Gastroesophageal sphincter (tissue), 3 donors: ENCODE measurements around the gene KCTD19.

ENCODE experiments used
- CTCF ChIP-seq, 4 experiments: fragments of 200-600 bp in 2 of 4; fragments of 450-650 bp in 2 of 4; sonication (generic) in 1 of 4; IDR thresholded peaks; one replicate each; pipeline ENCODE4 v1.5.1; 2017 to 2019; ENCODE audit warnings: antibody characterized with exemption in 4 of 4, mild to moderate bottlenecking in 2 of 4, moderate library complexity in 2 of 4
- EP300 ChIP-seq: sonication (generic); formaldehyde crosslinking; IDR thresholded peaks from one replicate; pipeline ENCODE4 v1.6.1; 2017; ENCODE audit warnings: antibody characterized with exemption, mild to moderate bottlenecking
- POLR2A ChIP-seq, 2 donors: fragments of 450-650 bp; IDR thresholded peaks; one replicate each; pipeline ENCODE4 v1.6.1; 2017; ENCODE audit warnings: antibody characterized with exemption in 2 of 2, mild to moderate bottlenecking in 2 of 2, moderate library complexity in 1 of 2
- POLR2AphosphoS5 ChIP-seq: sonication (generic); formaldehyde crosslinking; IDR thresholded peaks from one replicate; pipeline ENCODE4 v1.6.1; 2017; ENCODE audit warnings: antibody characterized with exemption

DNA sequence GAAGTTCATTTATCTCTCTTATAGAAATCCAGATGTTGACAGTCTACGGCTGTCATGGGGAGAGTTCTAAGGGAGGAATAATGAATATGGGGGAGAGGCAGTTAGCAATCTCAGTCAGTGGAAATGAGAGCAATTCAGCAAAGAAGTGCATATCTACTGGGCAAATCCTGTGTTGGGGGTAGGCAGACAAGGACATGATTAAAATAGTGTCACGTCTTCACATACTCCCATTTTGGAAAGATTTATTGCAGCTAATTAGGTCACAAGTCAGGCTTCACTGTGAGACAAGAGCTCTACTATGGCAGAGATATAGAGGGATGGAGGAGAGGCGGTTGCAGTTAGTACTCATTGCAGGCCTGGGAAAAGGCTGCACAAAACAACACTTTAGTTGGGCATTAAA, 29.9 kb upstream of the KCTD19 start:
- TF ChIP-seq CTCF (IDR thresholded peaks at IDR 0.05) (no peak), POLR2AphosphoS5 (no peak), POLR2A (IDR thresholded peaks at IDR 0.05) (no peak), EP300 (no peak)
